PFSK-1 (cell line): ENCODE measurements around the gene HIGD2A.

Experiments
- FOXP2 ChIP-seq: optimal IDR thresholded peaks from 2 replicates; pipeline ENCODE3; 2011; ENCODE audit warnings: borderline replicate concordance, control low read depth, inconsistent platforms; ENCODE audit not compliant: insufficient read depth; ENCODE audit errors: extremely low read length, extremely low read depth
- POLR2AphosphoS5 ChIP-seq: IDR thresholded peaks from 2 replicates; pipeline ENCODE4 v1.6.1; 2012; ENCODE audit warnings: low read depth, mild to moderate bottlenecking, control low read depth, low read length, moderate library complexity
- REST ChIP-seq, 2 experiments: IDR thresholded peaks; 2 replicates each; pipeline versions ENCODE4 v1.6.1 to v1.8.0; 2011 to 2012; ENCODE audit warnings: low read depth in 2 of 2, low read length in 2 of 2, control low read depth in 1 of 2, inconsistent platforms in 1 of 2, mild to moderate bottlenecking in 1 of 2, moderate library complexity in 1 of 2; ENCODE audit not compliant: insufficient read depth in 1 of 2
- SIN3A ChIP-seq: IDR thresholded peaks from 2 replicates; pipeline ENCODE4 v1.6.1; 2012; ENCODE audit warnings: mild to moderate bottlenecking, low read length, moderate library complexity, borderline replicate concordance; ENCODE audit not compliant: insufficient read depth
- TAF1 ChIP-seq: IDR thresholded peaks from 2 replicates; pipeline ENCODE4 v1.6.1; 2012; ENCODE audit warnings: low read length, control low read depth, borderline replicate concordance; ENCODE audit not compliant: insufficient read depth

Gene HIGD2A

GRCh38 chr5:176424181-176424580 lies 35.6 kb downstream of the HIGD2A start:
- no peak for TF ChIP-seq REST (IDR thresholded peaks at IDR 0.05; ENCODE audit: insufficient read depth in 1 of 2, low read depth in 2 of 2, low read length in 2 of 2)
- TF ChIP-seq TAF1: no peak
- TF ChIP-seq SIN3A: no peak
- no peak for TF ChIP-seq POLR2AphosphoS5
- TF ChIP-seq FOXP2: no peak

- TF ChIP-seq SIN3A: no peak
- TF ChIP-seq FOXP2: no peak
- TF ChIP-seq POLR2AphosphoS5: no peak
- no peak for TF ChIP-seq REST (IDR thresholded peaks at IDR 0.05; ENCODE audit: insufficient read depth in 1 of 2, low read depth in 2 of 2, low read length in 2 of 2)
- no peak for TF ChIP-seq TAF1
Measured at GRCh38 chr5:176425138-176425537, 36.6 kb downstream of the HIGD2A start.

DNA sequence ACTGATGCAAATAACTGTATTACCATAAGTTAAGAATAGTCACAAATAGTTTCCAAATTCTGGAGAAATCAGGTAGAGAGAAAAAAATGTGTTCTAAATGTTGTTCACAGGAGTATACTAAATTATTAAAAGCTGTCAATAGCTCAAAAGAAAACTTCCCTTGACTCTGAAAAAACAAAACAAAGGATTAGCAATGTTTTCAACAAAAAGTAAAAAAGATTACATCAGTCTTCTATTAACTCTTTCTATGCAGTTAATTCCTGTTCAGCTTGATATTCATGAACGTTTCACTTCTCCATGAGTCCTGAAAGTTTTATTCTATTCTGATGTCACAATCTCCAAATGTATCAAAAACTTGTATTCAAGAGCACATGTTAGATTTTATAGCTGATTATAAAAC lies 37.2 kb downstream of the HIGD2A start:
- TF ChIP-seq SIN3A (no peak), POLR2AphosphoS5 (no peak), FOXP2 (no peak), REST (IDR thresholded peaks at IDR 0.05; ENCODE audit: insufficient read depth in 1 of 2, low read depth in 2 of 2, low read length in 2 of 2) (no peak), TAF1 (no peak)

- TF ChIP-seq POLR2AphosphoS5 (no peak), SIN3A (no peak), TAF1 (no peak), FOXP2 (no peak), REST (IDR thresholded peaks at IDR 0.05; ENCODE audit: insufficient read depth in 1 of 2, low read depth in 2 of 2, low read length in 2 of 2) (no peak)
Measured at GRCh38 chr5:176426876-176427275, 38.3 kb downstream of the HIGD2A start.

- no peak for TF ChIP-seq SIN3A
- TF ChIP-seq POLR2AphosphoS5: no peak
- TF ChIP-seq FOXP2: no peak
- TF ChIP-seq TAF1: no peak
Measured at GRCh38 chr5:176427971-176428370, 39.4 kb downstream of the HIGD2A start.
